SK-N-SH (cell line): ENCODE results near the gene GSTO2. TPM values are rescaled to one million over a fixed set of nuclear protein-coding genes. Genes with fewer than 3 reads are reported as not detected.

ENCODE experiments used
- CTCF ChIA-PET: fragments of 300-600, 350-600 bp; formaldehyde crosslinking; extraction: SDS; loops from one replicate; lab custom pipeline; 2021; lab: Yijun Ruan, JAX
- POLR2A ChIA-PET: fragments of 350-600 bp; sonication (Branson Sonifier 250); formaldehyde crosslinking; extraction: SDS; loops from one replicate; lab custom pipeline; 2020; ENCODE audit warnings: antibody characterized with exemption, inconsistent platforms; lab: Yijun Ruan, JAX
- DNase-seq: peaks from one replicate; pipeline ENCODE4 v3.0.0; 2012
- H2AFZ ChIP-seq: fragments of 200-600 bp; sonication (generic); 2 replicates; pipeline ENCODE4 v1.8.1; 2016; ENCODE audit warnings: antibody characterized with exemption, mild to moderate bottlenecking, low read depth
- H3F3A ChIP-seq: fragments of 200-600 bp; sonication (generic); replicated peaks from 2 replicates; pipeline ENCODE3; 2016; ENCODE audit warnings: antibody characterized with exemption, mild to moderate bottlenecking; ENCODE audit not compliant: insufficient read depth
- H3K27ac ChIP-seq, 2 experiments: fragments of 200-500 bp in 1 of 2; fragments of 200-600 bp in 1 of 2; sonication (Bioruptor generic) in 1 of 2; sonication (generic), shearing (Covaris generic) in 1 of 2; 2 replicates each; pipeline versions ENCODE4 v1.5.1 to v1.6.1; 2014 to 2016; ENCODE audit warnings: low read depth in 2 of 2, inconsistent platforms in 1 of 2, low read length in 1 of 2, mild to moderate bottlenecking in 1 of 2, mixed read lengths in 1 of 2
- H3K27me3 ChIP-seq: fragments of 200-600 bp; sonication (generic), shearing (Covaris generic); 2 replicates; pipeline ENCODE4 v1.6.1; 2016; ENCODE audit warnings: mixed run types; ENCODE audit not compliant: insufficient read depth
- H3K36me3 ChIP-seq, 2 experiments: fragments of 200-500 bp in 1 of 2; fragments of 200-600 bp in 1 of 2; sonication (Bioruptor generic) in 1 of 2; sonication (generic) in 1 of 2; replicated peaks in 1 of 2; 2 replicates each; pipeline versions ENCODE3 to v1.5.1; 2014 to 2016; ENCODE audit warnings: low read length in 1 of 2, mild to moderate bottlenecking in 1 of 2; ENCODE audit not compliant: insufficient read depth in 2 of 2, control insufficient read depth in 1 of 2
- H3K4me1 ChIP-seq, 2 experiments: fragments of 200-500 bp in 1 of 2; fragments of 200-600 bp in 1 of 2; sonication (Bioruptor generic) in 1 of 2; sonication (generic), shearing (Covaris generic) in 1 of 2; 2 replicates each; pipeline versions ENCODE4 v1.5.1 to v1.6.1; 2014 to 2016; ENCODE audit warnings: low read depth in 1 of 2, low read length in 1 of 2, mixed run types in 1 of 2; ENCODE audit not compliant: insufficient read depth in 2 of 2, control insufficient read depth in 1 of 2
- H3K4me2 ChIP-seq: fragments of 200-600 bp; sonication (generic), shearing (Covaris generic); 2 replicates; pipeline ENCODE4 v1.6.1; 2017; ENCODE audit warnings: mixed run types
- H3K4me3 ChIP-seq, 2 experiments: fragments of 200-500 bp in 1 of 2; fragments of 200-600 bp in 1 of 2; sonication (Bioruptor generic) in 1 of 2; sonication (generic), shearing (Covaris generic) in 1 of 2; 2 replicates each; pipeline versions ENCODE4 v1.5.1 to v1.8.1; 2014 to 2016; ENCODE audit warnings: low read depth in 2 of 2, inconsistent platforms in 1 of 2, low read length in 1 of 2, mild to moderate bottlenecking in 1 of 2, mixed read lengths in 1 of 2, moderate library complexity in 1 of 2
- H3K79me2 ChIP-seq: fragments of 200-600 bp; sonication (generic); 2 replicates; pipeline ENCODE4 v1.8.1; 2017; ENCODE audit warnings: mild to moderate bottlenecking; ENCODE audit not compliant: insufficient read depth
- H3K9ac ChIP-seq: fragments of 200-600 bp; sonication (generic); 2 replicates; pipeline ENCODE4 v1.6.1; 2017; ENCODE audit warnings: mixed run types
- H3K9me2 ChIP-seq: fragments of 200-600 bp; sonication (generic); 2 replicates; pipeline ENCODE4 v1.6.1; 2017; ENCODE audit warnings: mixed run types
- H3K9me3 ChIP-seq: fragments of 200-600 bp; sonication (generic); 2 replicates; pipeline ENCODE4 v1.6.1; 2017; ENCODE audit warnings: mixed run types, mild to moderate bottlenecking, moderate library complexity
- H4K20me1 ChIP-seq: fragments of 200-600 bp; sonication (generic); 2 replicates; pipeline ENCODE4 v1.6.1; 2017; ENCODE audit warnings: mild to moderate bottlenecking, mixed run types; ENCODE audit not compliant: insufficient read depth
- CHD2 ChIP-seq: fragments of 150-350 bp; IDR thresholded peaks from 2 replicates; pipeline ENCODE4 v1.6.1; 2018; ENCODE audit warnings: low read length; ENCODE audit not compliant: partially characterized antibody
- ELF1 ChIP-seq: IDR thresholded peaks from 2 replicates; pipeline ENCODE4 v1.4.0; 2012
- EP300 ChIP-seq, 2 experiments: IDR thresholded peaks; 2 replicates each; pipeline versions ENCODE4 v1.4.0 to v1.6.1; 2012; ENCODE audit warnings: borderline replicate concordance in 1 of 2, low read depth in 1 of 2, low read length in 1 of 2
- EZH2phosphoT487 ChIP-seq: fragments of 200-600 bp; sonication (generic); IDR thresholded peaks from 2 replicates; pipeline ENCODE4 v1.6.1; 2017; ENCODE audit warnings: low read depth, mixed run types, mild to moderate bottlenecking, antibody characterized with exemption, moderate library complexity, borderline replicate concordance
- FOSL2 ChIP-seq: IDR thresholded peaks from 2 replicates; pipeline ENCODE4 v1.4.0; 2012; ENCODE audit warnings: low read depth, mild to moderate bottlenecking, moderate library complexity, borderline replicate concordance
- GABPA ChIP-seq: IDR thresholded peaks from 2 replicates; pipeline ENCODE4 v1.4.0; 2012; ENCODE audit warnings: low read depth, mild to moderate bottlenecking
- GATA2 ChIP-seq: sonication (generic); formaldehyde crosslinking; IDR thresholded peaks from 2 replicates; pipeline ENCODE4 v1.5.0; 2020; ENCODE audit warnings: mild to moderate bottlenecking, missing genetic modification reagents
- JUND ChIP-seq: IDR thresholded peaks from 2 replicates; pipeline ENCODE4 v1.4.0; 2012
- MEF2A ChIP-seq: IDR thresholded peaks from 2 replicates; pipeline ENCODE4 v1.4.0; 2012; ENCODE audit warnings: low read depth, borderline replicate concordance
- MXI1 ChIP-seq: IDR thresholded peaks from 2 replicates; pipeline ENCODE4 v1.6.1; 2012; ENCODE audit warnings: mild to moderate bottlenecking, low read depth, low read length, improper control_type of control experiment
- NRF1 ChIP-seq: IDR thresholded peaks from 2 replicates; pipeline ENCODE4 v1.6.1; 2012; ENCODE audit warnings: low read depth, mild to moderate bottlenecking, low read length
- POLR2AphosphoS5 ChIP-seq: IDR thresholded peaks from 2 replicates; pipeline ENCODE4 v1.6.1; 2012; ENCODE audit warnings: low read depth, low read length
- RCOR1 ChIP-seq: fragments of 150-350 bp; IDR thresholded peaks from 2 replicates; pipeline ENCODE4 v1.6.1; 2017; ENCODE audit warnings: antibody characterized with exemption, low read length
- RFX5 ChIP-seq: IDR thresholded peaks from 2 replicates; pipeline ENCODE4 v1.6.1; 2012; ENCODE audit warnings: mild to moderate bottlenecking, improper control_type of control experiment, low read length
- RXRA ChIP-seq: IDR thresholded peaks from 2 replicates; pipeline ENCODE4 v1.4.0; 2012; ENCODE audit warnings: low read depth, mild to moderate bottlenecking, borderline replicate concordance
- SMC3 ChIP-seq: IDR thresholded peaks from 2 replicates; pipeline ENCODE4 v1.6.1; 2012; ENCODE audit warnings: low read depth, low read length, improper control_type of control experiment
- TAF1 ChIP-seq: IDR thresholded peaks from 2 replicates; pipeline ENCODE4 v1.6.1; 2012; ENCODE audit warnings: low read depth, mild to moderate bottlenecking, low read length, moderate library complexity, borderline replicate concordance
- TCF12 ChIP-seq: IDR thresholded peaks from 2 replicates; pipeline ENCODE4 v1.4.0; 2012
- TEAD4 ChIP-seq: IDR thresholded peaks from 2 replicates; pipeline ENCODE4 v1.4.0; 2012; ENCODE audit warnings: mild to moderate bottlenecking, borderline replicate concordance; ENCODE audit not compliant: insufficient read depth
- YY1 ChIP-seq: IDR thresholded peaks from 2 replicates; pipeline ENCODE4 v1.4.0; 2012; ENCODE audit warnings: low read depth, mild to moderate bottlenecking
- WGBS: methylation state at CpG from one replicate; pipeline ENCODE4 v1.1.6; 2017; ENCODE audit warnings: low lambda C conversion rate; 5-methylcytosine and 5-hydroxymethylcytosine counted together
- polyA plus RNA-seq, 3 experiments: library from polyadenylated mRNA; depleted of rRNA; stranded (reverse); fragments of >200 nt; gene quantifications; 2 replicates each; pipeline ENCODE4 v1.2.3, GENCODE V29; 2012
- TF ChIP-seq, protein P1 (sequence below): IDR thresholded peaks from 2 replicates; pipeline ENCODE4 v1.4.0; 2012; ENCODE audit warnings: low read depth, borderline replicate concordance
- TF ChIP-seq, protein P2 (sequence below): fragments of 150-350 bp; IDR thresholded peaks from 2 replicates; pipeline ENCODE4 v1.6.1; 2016; ENCODE audit warnings: mild to moderate bottlenecking, low read depth, low read length
- TF ChIP-seq, protein P3 (sequence below): IDR thresholded peaks from 2 replicates; pipeline ENCODE4 v1.4.0; 2012; ENCODE audit warnings: low read depth, borderline replicate concordance
- TF ChIP-seq, protein P4 (sequence below): fragments of 150-350 bp; IDR thresholded peaks from 2 replicates; pipeline ENCODE4 v1.6.1; 2017; ENCODE audit warnings: antibody characterized with exemption, low read length, low read depth, borderline replicate concordance
- TF ChIP-seq, protein P5 (sequence below): IDR thresholded peaks from 2 replicates; pipeline ENCODE4; 2012
- TF ChIP-seq, protein P6 (sequence below): IDR thresholded peaks from 2 replicates; pipeline ENCODE4 v1.4.0; 2012; ENCODE audit warnings: low read depth

The GSTO2 gene
- polyA plus RNA-seq (2012; rRNA removed), result 0.47 and 0.49 TPM in 2 replicates
- 0.33 and 0.46 TPM in 2 replicates for polyA plus RNA-seq (2012; cell fraction: cytosol; rRNA removed)
- polyA plus RNA-seq (2012; cell fraction: nucleus; rRNA removed), result 0.58 and 0.73 TPM in 2 replicates

DNA sequence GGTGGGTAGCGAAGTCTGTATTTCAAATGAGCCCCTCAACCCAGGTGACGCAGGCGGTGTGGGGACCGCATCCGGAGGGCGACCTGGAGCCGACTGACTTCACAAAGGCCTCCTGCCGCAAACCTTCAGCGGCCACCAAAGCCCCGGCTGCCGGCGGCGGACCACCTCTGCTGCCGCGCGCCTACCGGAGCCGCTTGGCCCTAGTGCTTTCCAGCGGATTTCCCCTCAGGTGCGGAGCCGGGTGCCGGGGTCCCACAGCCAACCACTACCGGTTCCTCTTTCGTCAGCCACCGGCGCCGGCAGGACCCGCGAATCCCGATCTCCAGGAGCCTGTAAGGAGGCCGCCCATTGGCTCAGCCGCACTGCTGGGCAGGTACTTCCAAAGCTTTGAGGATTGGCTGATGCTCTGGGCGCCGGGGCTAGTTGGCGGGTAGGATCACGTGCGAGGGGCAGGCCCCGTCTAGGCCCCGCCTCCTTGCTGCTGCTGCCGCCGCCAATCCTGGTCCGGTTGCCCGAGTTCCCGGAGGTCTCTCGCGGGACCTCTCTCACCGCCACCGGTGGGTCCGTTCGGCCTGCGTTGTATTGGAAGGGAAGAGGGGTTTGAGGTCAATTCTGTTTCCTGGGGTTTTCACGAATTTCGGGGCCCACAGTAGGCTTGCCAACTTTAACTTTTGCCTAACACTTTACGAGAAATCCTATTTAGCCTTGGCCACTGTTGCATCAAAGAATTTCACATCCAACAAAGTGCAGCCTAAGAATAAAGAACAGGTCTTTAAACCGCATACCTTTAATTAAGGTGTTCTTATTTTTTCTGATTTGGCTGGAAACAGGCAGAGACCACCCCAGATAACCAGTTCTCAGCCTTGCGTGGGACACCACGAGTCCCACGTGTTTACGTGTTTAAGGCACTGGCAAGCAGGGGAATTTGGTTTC is at the start of gene GSTO2:
Gene GSTO2 (plus strand): TSS at position 472 of the 933 bp plus-strand sequence. CDS start 5,732 bp downstream, outside the sequence.
- Histone ChIP-seq H3K27me3 (no peaks in the 10 kb centered on the region), H4K20me1 (0 out of 2 replicates have a peak, but pooled peaks cover 5% of the 10 kb centered on the region), H3K27ac (peak within 1 kb of the TSS; percentile 71 to 85), H3K9me3 (no peaks in the 10 kb centered on the region), H3K9me2 (no peaks in the 10 kb centered on the region), H2AFZ (peak within 1 kb of the TSS; percentile 87), H3K4me2 (peak within 1 kb of the TSS; percentile 83), H3F3A (peaks cover 33% of the 10 kb centered on the region), H3K9ac (peak within 1 kb of the TSS; percentile 82), H3K4me1 (peaks cover 6 to 11% of the 10 kb centered on the region in 2 experiments; a peak in 2 of 4 replicates), H3K36me3 (peaks cover 33 to 44% of the 10 kb centered on the region in 2 experiments), H3K79me2 (peaks cover 44% of the 10 kb centered on the region), H3K4me3 (peak within 1 kb of the TSS; percentile 66 to 97)
- peak; percentile 99 for DNase-seq
- POLR2A ChIA-PET, result interaction anchor here (0.6 to 1.9 kb wide), 4 partner anchors 11 to 37 kb away, joined by 3 to 10 read pairs (median 4); partner anchors contain the start of genes CFAP43 and GSTO1
- CTCF ChIA-PET, result interaction anchor here (1.2 kb wide), 2 partner anchors 20 to 22 kb away, joined by 3 to 4 read pairs; no protein-coding TSS in a partner anchor
- WGBS, result 2% methylated on average over 35 of the region's 59 CpGs
- TF ChIP-seq SMC3 (no peak), GATA2 (CRISPR knock-in tag) (no peak), YY1 (peak; percentile 46), TCF12 (no peak; the same call in 1 of the 2 replicates), EP300 (IDR thresholded peaks at IDR 0.05; ENCODE audit: borderline replicate concordance in 1 of 2, low read depth in 1 of 2, low read length in 1 of 2) (no peak; a peak in 1 of 4 replicates), RFX5 (peak; percentile 58; the same call in 1 of the 2 replicates), JUND (peak; percentile 44; the same call in 1 of the 2 replicates), ELF1 (peak; percentile 91), EZH2phosphoT487 (no peak), NRF1 (no peak), RCOR1 (no peak), MXI1 (peak; percentile 67), TAF1 (peak; percentile 82), MEF2A (peak; percentile 17; the same call in 1 of the 2 replicates), RXRA (no peak), POLR2AphosphoS5 (peak; percentile 94), FOSL2 (no peak), CHD2 (peak; percentile 98), TEAD4 (no peak), GABPA (peak; percentile 85)
- TF ChIP-seq, protein P1, sequence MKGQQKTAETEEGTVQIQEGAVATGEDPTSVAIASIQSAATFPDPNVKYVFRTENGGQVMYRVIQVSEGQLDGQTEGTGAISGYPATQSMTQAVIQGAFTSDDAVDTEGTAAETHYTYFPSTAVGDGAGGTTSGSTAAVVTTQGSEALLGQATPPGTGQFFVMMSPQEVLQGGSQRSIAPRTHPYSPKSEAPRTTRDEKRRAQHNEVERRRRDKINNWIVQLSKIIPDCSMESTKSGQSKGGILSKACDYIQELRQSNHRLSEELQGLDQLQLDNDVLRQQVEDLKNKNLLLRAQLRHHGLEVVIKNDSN, result peak; percentile 92
- TF ChIP-seq, protein P2, sequence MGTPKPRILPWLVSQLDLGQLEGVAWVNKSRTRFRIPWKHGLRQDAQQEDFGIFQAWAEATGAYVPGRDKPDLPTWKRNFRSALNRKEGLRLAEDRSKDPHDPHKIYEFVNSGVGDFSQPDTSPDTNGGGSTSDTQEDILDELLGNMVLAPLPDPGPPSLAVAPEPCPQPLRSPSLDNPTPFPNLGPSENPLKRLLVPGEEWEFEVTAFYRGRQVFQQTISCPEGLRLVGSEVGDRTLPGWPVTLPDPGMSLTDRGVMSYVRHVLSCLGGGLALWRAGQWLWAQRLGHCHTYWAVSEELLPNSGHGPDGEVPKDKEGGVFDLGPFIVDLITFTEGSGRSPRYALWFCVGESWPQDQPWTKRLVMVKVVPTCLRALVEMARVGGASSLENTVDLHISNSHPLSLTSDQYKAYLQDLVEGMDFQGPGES, result peak; percentile 64; the same call in 1 of the 2 replicates
- TF ChIP-seq, protein P3, sequence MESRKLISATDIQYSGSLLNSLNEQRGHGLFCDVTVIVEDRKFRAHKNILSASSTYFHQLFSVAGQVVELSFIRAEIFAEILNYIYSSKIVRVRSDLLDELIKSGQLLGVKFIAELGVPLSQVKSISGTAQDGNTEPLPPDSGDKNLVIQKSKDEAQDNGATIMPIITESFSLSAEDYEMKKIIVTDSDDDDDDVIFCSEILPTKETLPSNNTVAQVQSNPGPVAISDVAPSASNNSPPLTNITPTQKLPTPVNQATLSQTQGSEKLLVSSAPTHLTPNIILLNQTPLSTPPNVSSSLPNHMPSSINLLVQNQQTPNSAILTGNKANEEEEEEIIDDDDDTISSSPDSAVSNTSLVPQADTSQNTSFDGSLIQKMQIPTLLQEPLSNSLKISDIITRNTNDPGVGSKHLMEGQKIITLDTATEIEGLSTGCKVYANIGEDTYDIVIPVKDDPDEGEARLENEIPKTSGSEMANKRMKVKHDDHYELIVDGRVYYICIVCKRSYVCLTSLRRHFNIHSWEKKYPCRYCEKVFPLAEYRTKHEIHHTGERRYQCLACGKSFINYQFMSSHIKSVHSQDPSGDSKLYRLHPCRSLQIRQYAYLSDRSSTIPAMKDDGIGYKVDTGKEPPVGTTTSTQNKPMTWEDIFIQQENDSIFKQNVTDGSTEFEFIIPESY, result peak; percentile 95
- TF ChIP-seq, protein P4, sequence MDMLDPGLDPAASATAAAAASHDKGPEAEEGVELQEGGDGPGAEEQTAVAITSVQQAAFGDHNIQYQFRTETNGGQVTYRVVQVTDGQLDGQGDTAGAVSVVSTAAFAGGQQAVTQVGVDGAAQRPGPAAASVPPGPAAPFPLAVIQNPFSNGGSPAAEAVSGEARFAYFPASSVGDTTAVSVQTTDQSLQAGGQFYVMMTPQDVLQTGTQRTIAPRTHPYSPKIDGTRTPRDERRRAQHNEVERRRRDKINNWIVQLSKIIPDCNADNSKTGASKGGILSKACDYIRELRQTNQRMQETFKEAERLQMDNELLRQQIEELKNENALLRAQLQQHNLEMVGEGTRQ, result peak; percentile 67; the same call in 1 of the 2 replicates
- TF ChIP-seq, protein P5, sequence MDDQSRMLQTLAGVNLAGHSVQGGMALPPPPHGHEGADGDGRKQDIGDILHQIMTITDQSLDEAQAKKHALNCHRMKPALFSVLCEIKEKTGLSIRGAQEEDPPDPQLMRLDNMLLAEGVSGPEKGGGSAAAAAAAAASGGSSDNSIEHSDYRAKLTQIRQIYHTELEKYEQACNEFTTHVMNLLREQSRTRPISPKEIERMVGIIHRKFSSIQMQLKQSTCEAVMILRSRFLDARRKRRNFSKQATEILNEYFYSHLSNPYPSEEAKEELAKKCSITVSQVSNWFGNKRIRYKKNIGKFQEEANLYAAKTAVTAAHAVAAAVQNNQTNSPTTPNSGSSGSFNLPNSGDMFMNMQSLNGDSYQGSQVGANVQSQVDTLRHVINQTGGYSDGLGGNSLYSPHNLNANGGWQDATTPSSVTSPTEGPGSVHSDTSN, result peak; percentile 10; the same call in 1 of the 2 replicates
- TF ChIP-seq, protein P6, sequence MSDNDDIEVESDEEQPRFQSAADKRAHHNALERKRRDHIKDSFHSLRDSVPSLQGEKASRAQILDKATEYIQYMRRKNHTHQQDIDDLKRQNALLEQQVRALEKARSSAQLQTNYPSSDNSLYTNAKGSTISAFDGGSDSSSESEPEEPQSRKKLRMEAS, result peak; percentile 12
